ENCODE results near the gene ARHGEF7.

ARHGEF7 gene

GRCh38 chr13:111139452-111139851 lies 24.3 kb downstream of the ARHGEF7 start:
- no peak for DNase-seq (ENCODE audit: low read depth in 3 of 3, low spot score in 1 of 3)

DNA sequence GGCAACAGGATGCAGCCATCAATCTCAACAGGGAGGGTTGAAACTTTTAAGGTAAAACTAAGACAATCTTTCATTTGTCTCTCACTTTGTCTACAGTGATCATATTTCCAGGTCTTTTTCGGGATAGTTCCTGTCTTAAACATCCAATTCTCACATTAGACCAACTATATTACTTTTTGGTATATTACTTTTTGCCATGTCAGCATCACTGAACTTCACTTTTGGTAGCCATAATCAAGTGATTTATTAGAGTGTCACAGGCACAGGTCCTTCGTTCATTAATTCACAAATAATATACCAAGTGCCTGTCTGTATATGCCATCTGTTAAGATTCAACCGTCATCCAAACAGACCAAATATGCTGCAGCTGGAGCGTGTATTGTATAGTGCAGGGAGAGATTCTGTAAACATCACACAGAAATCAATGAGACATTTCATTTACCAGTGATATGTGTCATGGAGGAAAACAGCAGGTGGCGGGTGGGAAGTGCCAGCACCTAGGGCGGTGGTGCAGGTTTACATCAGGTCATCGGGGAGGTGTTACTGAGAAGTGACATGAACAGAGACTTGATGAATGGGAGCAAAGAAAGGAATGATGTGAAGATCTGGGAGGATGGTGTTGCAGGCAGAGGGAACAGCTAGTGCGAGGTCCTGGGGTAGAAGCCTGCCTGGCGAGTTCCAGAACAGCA lies 24.9 kb downstream of the ARHGEF7 start:
- no peak for DNase-seq (ENCODE audit: low read depth in 3 of 3, low spot score in 1 of 3)

GRCh38 chr13:111140562-111141105 lies 25.5 kb downstream of the ARHGEF7 start:
- DNase-seq (ENCODE audit: low read depth in 3 of 3, low spot score in 1 of 3) = no peak

- DNase-seq (ENCODE audit: low read depth in 3 of 3, low spot score in 1 of 3) = no peak
Observed at GRCh38 chr13:111142472-111142871, 27.4 kb downstream of the ARHGEF7 start.

DNA sequence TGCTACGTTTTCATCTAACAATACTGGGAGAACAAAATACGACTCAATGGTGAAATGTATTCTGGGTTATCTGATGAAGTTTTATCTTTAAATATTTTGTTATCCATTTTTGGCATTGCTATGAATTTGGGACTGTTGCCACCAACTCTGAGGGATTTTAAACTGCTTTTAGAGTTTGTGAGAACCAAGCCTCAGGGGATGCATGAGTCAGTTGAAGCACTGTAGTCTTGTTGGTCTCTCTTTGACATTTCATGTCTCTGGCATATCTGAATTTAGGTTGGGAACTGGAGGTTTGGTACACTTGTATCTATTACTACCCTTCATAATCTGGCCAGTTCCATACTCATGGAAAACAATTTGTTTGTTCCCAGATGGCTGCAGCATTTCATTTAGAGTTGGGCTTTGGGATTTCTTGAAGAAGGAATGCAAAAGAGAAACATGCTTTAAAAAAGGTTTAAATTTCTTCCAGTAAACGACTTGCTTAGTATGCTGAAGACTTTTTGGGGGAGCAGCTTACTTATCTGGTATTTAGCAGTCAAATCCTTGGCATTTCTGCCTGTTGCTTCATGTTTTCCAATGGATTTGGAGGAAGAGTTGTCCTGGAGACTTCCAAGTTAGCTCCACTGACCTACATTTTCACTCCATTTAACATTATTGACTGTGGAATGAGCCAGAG lies 28.9 kb downstream of the ARHGEF7 start:
- no peak for DNase-seq (ENCODE audit: low read depth in 3 of 3, low spot score in 1 of 3)

DNA sequence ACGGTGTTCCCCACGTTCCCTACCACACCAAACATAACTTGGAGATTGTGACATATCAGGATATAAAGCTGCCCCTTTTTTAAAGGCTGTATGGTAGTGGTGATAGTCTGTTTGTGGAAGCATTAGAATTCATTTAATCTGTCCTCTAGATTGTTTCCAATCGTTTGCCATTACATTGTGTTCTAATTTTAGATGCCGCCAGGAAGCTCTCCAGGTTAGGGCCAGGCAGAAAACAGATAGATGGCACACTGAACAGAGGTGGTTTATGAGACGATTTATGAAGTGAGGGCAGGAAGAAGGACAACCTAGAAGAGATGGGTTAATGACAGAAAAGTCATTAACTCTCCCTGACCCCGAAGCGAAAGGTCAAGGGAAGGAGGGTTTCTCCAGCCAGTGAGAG lies 30.0 kb downstream of the ARHGEF7 start:
- no peak for DNase-seq (ENCODE audit: low read depth in 3 of 3, low spot score in 1 of 3)

GRCh38 chr13:111145506-111145905 lies 30.4 kb downstream of the ARHGEF7 start:
- DNase-seq (ENCODE audit: low read depth in 3 of 3, low spot score in 1 of 3) = no peak

DNA sequence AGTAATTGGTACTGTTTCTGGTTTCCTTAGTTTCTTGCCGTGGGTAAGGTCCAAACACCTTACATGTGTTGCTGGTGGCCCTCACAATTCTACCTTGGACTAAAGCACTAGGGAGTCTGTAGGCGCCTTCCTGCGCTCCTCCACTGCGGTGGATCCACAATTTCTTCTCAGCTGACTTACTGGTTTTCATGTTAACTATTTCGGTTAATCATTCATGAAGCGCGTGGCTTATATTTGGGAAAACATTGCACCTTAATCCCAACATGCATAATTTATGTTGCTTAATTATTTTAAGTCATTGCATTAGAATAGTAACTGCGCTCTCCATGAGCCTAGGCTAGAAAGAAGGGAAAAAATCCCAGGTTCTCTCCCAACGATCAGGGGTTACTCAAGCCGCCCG lies 37.7 kb downstream of the ARHGEF7 start:
- DNase-seq (ENCODE audit: low read depth in 3 of 3, low spot score in 1 of 3) = no peak

DNA sequence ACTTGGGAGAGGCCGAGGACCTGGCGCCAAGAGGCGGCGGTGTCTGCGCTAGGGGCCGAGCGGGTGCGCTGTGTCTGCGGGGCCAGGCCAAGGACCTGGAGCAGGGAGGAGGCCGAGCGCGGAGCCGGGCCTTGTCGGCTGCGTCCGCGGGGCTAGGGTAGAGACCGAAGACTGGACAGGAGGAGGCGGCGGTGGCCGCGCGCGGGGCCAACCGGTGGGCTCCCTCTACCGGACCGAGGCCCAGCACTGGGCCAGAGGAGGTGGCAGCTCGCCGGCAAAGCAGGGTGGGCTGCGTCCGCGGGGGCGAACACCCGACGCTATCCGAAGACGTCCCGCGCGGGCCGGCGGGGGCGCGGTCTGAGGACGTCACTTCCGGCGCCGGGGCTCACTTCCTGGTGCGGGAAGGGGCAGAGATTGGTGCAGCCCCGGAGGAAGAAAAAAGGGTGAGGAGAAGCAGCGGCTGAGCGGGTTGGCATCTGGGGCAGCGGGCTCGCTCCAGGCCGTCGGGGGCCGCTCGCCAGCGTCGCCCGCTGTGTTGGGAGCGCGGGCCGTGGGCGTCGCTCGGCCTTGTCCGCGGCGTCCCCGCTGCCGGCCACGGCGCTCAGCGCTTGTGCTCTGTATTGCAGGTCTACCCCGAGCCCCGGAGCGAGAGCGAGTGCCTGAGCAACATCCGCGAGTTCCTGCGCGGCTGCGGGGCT lies 38.3 kb downstream of the ARHGEF7 start:
- peak; percentile 68 to 96 (median 78) for DNase-seq (ENCODE audit: low read depth in 3 of 3, low spot score in 1 of 3)

GRCh38 chr13:111153977-111154332 lies 38.8 kb downstream of the ARHGEF7 start:
- DNase-seq (ENCODE audit: low read depth in 3 of 3, low spot score in 1 of 3) = no peak

- no peak for DNase-seq (ENCODE audit: low read depth in 3 of 3, low spot score in 1 of 3)
Observed at GRCh38 chr13:111156421-111156820, 41.3 kb downstream of the ARHGEF7 start.

DNA sequence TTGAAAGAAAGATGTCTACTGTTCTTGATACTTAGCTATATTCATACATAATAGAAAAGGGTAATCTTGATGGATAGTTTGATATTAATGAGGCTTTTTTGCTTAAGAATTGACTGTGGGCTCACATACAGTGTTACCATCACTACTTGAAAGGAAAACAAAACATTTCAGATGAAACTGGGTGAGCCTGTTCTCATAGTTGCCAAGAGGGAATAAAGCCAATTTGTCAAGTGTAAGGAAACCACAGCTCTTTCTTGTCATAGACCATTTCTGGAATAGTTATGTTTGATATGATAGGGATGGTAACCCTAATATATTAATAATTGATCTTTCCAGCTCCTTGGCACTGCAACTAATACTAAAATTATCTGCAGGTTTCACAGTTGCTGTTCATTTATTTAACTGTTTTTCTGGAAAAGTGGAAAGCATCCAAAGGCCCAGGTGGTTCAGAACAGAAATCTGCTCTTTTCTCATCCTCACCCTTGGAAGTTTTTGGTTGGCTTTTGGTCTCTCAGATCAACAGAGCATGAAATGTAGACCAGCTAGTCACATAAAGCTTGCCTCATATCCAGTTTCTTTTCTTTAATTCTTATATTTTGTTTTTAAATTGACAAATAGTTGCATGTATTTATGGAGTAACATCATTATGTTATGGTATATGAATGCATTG lies 43.2 kb downstream of the ARHGEF7 start:
- DNase-seq (ENCODE audit: low read depth in 3 of 3, low spot score in 1 of 3) = no peak

GRCh38 chr13:111159362-111160320 lies 44.5 kb downstream of the ARHGEF7 start:
- no peak for DNase-seq (ENCODE audit: low read depth in 3 of 3, low spot score in 1 of 3)

DNA sequence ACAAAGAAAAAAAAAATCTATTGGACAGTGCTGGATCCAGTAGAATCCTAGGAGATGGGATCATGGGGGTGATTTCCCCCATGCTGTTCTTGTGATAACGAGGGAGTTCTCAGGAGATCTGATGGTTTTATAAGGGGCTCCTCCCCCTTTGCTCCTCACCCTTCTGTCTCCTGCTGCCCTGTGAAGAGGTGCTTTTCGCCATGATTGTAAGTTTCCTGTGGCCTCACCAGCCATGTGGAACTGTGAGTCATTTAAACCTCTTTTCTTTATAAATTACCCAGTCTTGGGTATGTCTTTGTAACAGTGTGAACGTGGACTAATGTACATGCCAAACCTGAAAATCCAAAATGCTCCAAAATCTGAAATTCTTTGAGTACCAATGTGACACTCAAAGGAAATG lies 45.5 kb downstream of the ARHGEF7 start:
- no peak for DNase-seq (ENCODE audit: low read depth in 3 of 3, low spot score in 1 of 3)

GRCh38 chr13:111161601-111162600 lies 46.8 kb downstream of the ARHGEF7 start:
- DNase-seq (ENCODE audit: low read depth in 3 of 3, low spot score in 1 of 3) = no peak

DNA sequence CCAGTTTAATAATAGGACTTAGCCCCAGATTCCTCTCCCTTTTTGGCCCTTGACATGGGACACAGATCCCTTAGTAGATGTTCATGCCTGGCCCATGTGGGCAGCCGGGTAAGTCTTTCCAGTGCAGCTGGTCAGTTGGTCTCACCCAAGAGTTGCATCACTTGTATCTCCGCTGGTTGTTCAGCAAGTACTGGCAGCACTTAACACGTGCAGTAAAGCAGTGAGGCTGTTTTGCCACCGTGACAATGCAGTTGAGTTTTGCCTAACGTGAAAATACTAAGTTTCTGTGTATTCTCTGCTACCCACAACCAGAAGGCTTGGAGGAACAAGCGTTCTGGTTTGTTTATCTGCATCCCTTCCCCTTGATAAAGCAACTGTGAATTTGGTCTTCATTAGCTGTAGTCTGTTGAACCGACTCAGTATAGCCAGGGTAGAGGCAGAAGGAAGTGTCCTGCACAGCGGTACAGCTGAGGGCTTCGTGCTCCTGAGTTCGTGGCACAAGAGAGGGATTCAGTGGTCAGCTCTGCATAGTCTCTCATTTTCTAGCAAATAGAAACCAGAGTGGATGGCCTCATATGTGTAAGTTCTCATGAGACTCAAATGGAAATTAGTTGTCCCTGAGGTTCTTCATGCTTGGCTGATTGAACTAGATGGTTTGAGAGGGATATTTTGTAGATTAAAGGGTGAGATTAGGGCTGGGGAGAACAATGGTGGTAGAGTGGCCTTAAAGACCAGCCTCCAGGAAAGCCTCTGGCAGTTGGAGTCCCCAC lies 50.3 kb downstream of the ARHGEF7 start:
- no peak for DNase-seq (ENCODE audit: low read depth in 3 of 3, low spot score in 1 of 3)

- no peak for DNase-seq (ENCODE audit: low read depth in 3 of 3, low spot score in 1 of 3)
Observed at GRCh38 chr13:111166882-111167675, 52.0 kb downstream of the ARHGEF7 start.

GRCh38 chr13:111168107-111168506 lies 53.0 kb downstream of the ARHGEF7 start:
- no peak for DNase-seq (ENCODE audit: low read depth in 3 of 3, low spot score in 1 of 3)
